GM19099 (cell line): ENCODE results near the gene APOL1.

Experiments
- POLR2A ChIP-seq: IDR thresholded peaks from 3 replicates; pipeline ENCODE4 v1.6.1; 2011; ENCODE audit warnings: low read depth; ENCODE audit not compliant: insufficient read length; ENCODE audit errors: extremely low read depth

The APOL1 gene

GRCh38 chr22:36288571-36289405, 35.9 kb downstream of the APOL1 start:
- no peak for TF ChIP-seq POLR2A

GRCh38 chr22:36289406-36289870, 36.5 kb downstream of the APOL1 start:
- TF ChIP-seq POLR2A = no peak

- no peak for TF ChIP-seq POLR2A
Measured at GRCh38 chr22:36291831-36292740, 39.2 kb downstream of the APOL1 start.

GRCh38 chr22:36292823-36293530, 40.0 kb downstream of the APOL1 start:
- no peak for TF ChIP-seq POLR2A

- TF ChIP-seq POLR2A = no peak
Measured at GRCh38 chr22:36293606-36294292, 40.8 kb downstream of the APOL1 start.

- no peak for TF ChIP-seq POLR2A
Measured at GRCh38 chr22:36294293-36294620, 41.3 kb downstream of the APOL1 start.

GRCh38 chr22:36294801-36295200, 41.9 kb downstream of the APOL1 start:
- TF ChIP-seq POLR2A = no peak

GRCh38 chr22:36295247-36295646, 42.3 kb downstream of the APOL1 start:
- no peak for TF ChIP-seq POLR2A

- no peak for TF ChIP-seq POLR2A
Measured at GRCh38 chr22:36296690-36297089, 43.8 kb downstream of the APOL1 start.

GRCh38 chr22:36297568-36297967, 44.6 kb downstream of the APOL1 start:
- no peak for TF ChIP-seq POLR2A

- TF ChIP-seq POLR2A = no peak
Measured at GRCh38 chr22:36298118-36298517, 45.2 kb downstream of the APOL1 start.

GRCh38 chr22:36298601-36299000, 45.7 kb downstream of the APOL1 start:
- no peak for TF ChIP-seq POLR2A

GRCh38 chr22:36299295-36299694, 46.4 kb downstream of the APOL1 start:
- TF ChIP-seq POLR2A = no peak

GRCh38 chr22:36299911-36300310, 47.0 kb downstream of the APOL1 start:
- TF ChIP-seq POLR2A = no peak

- TF ChIP-seq POLR2A = no peak
Measured at GRCh38 chr22:36300396-36301212, 47.7 kb downstream of the APOL1 start.
